OCI-LY3 (cell line): ENCODE results near the gene ZCCHC3.

Experiments used
- H2AFZ ChIP-seq: fragments of 200-600, 300-600 bp; shearing (Covaris generic); 2 replicates; pipeline ENCODE4 v1.6.0; 2014; ENCODE audit warnings: antibody characterized with exemption, low read depth, low read length
- H3K27ac ChIP-seq: fragments of 200-600, 300-600 bp; sonication (generic); 2 replicates; pipeline ENCODE4 v1.5.1; 2014; ENCODE audit warnings: mild to moderate bottlenecking, low read length, moderate library complexity, mixed read lengths
- H3K27me3 ChIP-seq: fragments of 200-600, 300-600 bp; sonication (generic); 2 replicates; pipeline ENCODE4 v1.6.1; 2014; ENCODE audit warnings: low read depth, low read length, mixed read lengths
- H3K36me3 ChIP-seq: fragments of 200-600, 300-600 bp; sonication (generic); replicated peaks from 2 replicates; pipeline ENCODE3; 2014; ENCODE audit warnings: low read depth, low read length, mixed read lengths
- H3K4me1 ChIP-seq: fragments of 300-600, 200-600 bp; sonication (generic); 2 replicates; pipeline ENCODE4 v1.6.1; 2014; ENCODE audit warnings: low read length, mixed read lengths
- H3K4me2 ChIP-seq: fragments of 200-600, 300-600 bp; sonication (generic); 2 replicates; pipeline ENCODE4 v1.6.1; 2014; ENCODE audit warnings: low read length, mixed read lengths
- H3K4me3 ChIP-seq: fragments of 300-600, 200-600 bp; sonication (generic); 2 replicates; pipeline ENCODE4 v1.5.1; 2014; ENCODE audit warnings: antibody characterized with exemption, mild to moderate bottlenecking, low read length, moderate library complexity
- H3K79me2 ChIP-seq: fragments of 300-600, 200-600 bp; shearing (Covaris generic); 2 replicates; pipeline ENCODE4 v1.6.1; 2014; ENCODE audit warnings: mild to moderate bottlenecking, low read length, mixed read lengths
- H3K9ac ChIP-seq: fragments of 300-600, 200-600 bp; shearing (Covaris generic); 2 replicates; pipeline ENCODE4 v1.6.0; 2014; ENCODE audit warnings: mild to moderate bottlenecking, low read length, moderate library complexity
- H3K9me3 ChIP-seq: fragments of 200-600, 300-600 bp; shearing (Covaris generic); 2 replicates; pipeline ENCODE4 v1.6.1; 2014; ENCODE audit warnings: low read length, mixed read lengths; ENCODE audit not compliant: insufficient read depth
- H4K20me1 ChIP-seq: fragments of 200-600, 300-600 bp; sonication (generic); 2 replicates; pipeline ENCODE4 v1.6.1; 2016; ENCODE audit warnings: low read length, mixed read lengths; ENCODE audit not compliant: insufficient read depth
- CTCF ChIP-seq: fragments of 200-600, 300-600 bp; sonication (generic); IDR thresholded peaks from 2 replicates; pipeline ENCODE4 v1.5.1; 2014; ENCODE audit warnings: antibody characterized with exemption, low read length, low read depth
- EZH2phosphoT487 ChIP-seq: fragments of 200-600 bp; shearing (Covaris generic); IDR thresholded peaks from 2 replicates; pipeline ENCODE4 v1.6.1; 2018; ENCODE audit warnings: antibody characterized with exemption, mixed run types, low read depth

Gene ZCCHC3

GRCh38 chr20:327186-328026 lies 30.0 kb downstream of the ZCCHC3 start:
- Histone ChIP-seq H3K4me1 (peaks cover 28% of the 10 kb centered on the region), H3K36me3 (peaks cover 8% of the 10 kb centered on the region), H3K4me2 (peak overlapping the region; percentile 93), H2AFZ (no peak overlapping the region), H3K27ac (peak overlapping the region; percentile 87), H3K27me3 (no peaks in the 10 kb centered on the region), H3K9me3 (no peaks in the 10 kb centered on the region), H3K9ac (peak overlapping the region; percentile 97), H3K79me2 (peaks cover 30% of the 10 kb centered on the region), H3K4me3 (peak overlapping the region; percentile 95), H4K20me1 (peaks cover 35% of the 10 kb centered on the region)
- TF ChIP-seq CTCF, result no peak
- no peak for TF ChIP-seq EZH2phosphoT487

DNA sequence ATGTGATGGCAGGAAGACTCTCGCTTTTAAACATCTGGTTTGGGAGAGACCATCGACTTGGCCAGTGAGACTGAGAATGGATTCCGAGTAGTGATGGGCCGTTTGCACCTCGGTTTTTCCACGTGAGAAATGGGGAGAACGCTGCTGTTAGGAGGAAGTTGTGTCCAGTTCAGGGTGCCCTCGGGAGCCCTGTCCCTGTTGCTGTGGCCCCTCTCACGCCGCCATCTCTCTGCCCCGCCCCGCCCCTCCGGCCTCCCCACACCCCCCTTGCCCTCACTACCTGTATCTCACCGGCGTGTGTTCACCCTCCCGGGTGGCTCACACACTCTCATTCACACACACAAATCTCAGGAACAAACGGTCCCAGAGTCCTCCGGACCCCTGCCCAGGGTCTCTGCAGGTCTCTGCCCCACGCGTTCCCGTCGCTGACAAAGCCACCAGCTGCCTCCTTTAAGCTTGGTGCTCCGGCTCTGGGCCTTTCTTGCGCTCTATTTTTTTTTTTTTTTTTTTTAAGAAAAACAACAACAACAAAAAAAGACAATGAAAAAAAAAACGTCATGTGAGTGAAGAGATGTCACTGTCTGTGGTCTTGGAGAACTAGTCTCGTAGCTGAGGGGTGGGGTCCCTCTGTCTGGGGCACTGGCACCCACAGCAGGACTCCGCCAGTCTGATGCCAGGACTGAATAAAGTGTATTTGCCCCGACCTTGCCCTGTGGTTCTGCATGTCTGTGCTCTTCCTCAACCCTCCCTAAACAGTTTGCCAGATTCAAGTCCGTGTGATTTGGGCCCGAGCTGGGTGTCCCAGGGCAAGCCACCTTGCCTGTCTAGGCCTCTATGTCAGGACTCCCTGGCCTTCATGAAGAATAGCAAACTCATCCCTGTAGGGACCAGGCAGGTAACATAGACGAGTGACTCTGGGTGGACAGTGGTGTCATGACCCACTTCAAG lies 30.9 kb downstream of the ZCCHC3 start:
- Histone ChIP-seq H2AFZ (no peak overlapping the region), H3K36me3 (peaks cover 8% of the 10 kb centered on the region), H3K4me1 (peaks cover 27% of the 10 kb centered on the region), H3K4me2 (peak overlapping the region; percentile 93), H3K9ac (peak overlapping the region; percentile 97; the same call in 1 of the 2 replicates), H3K9me3 (no peaks in the 10 kb centered on the region), H3K79me2 (peaks cover 30% of the 10 kb centered on the region), H3K27ac (no peak overlapping the region), H3K4me3 (peak overlapping the region; percentile 95), H3K27me3 (no peaks in the 10 kb centered on the region), H4K20me1 (peaks cover 35% of the 10 kb centered on the region)
- TF ChIP-seq CTCF (no peak), EZH2phosphoT487 (no peak)

GRCh38 chr20:328975-329695 lies 31.8 kb downstream of the ZCCHC3 start:
- no peak overlapping the region for H3K9ac ChIP-seq
- H3K9me3 ChIP-seq, result no peaks in the 10 kb centered on the region
- peaks cover 30% of the 10 kb centered on the region for H3K79me2 ChIP-seq
- no peak for TF ChIP-seq EZH2phosphoT487
- TF ChIP-seq CTCF, result no peak
- no peak overlapping the region for H3K4me2 ChIP-seq
- peaks cover 22% of the 10 kb centered on the region for H3K4me1 ChIP-seq
- no peak overlapping the region for H3K4me3 ChIP-seq
- no peak overlapping the region for H2AFZ ChIP-seq
- no peaks in the 10 kb centered on the region for H3K27me3 ChIP-seq
- peaks cover 35% of the 10 kb centered on the region for H4K20me1 ChIP-seq
- H3K36me3 ChIP-seq, result peaks cover 8% of the 10 kb centered on the region
- no peak overlapping the region for H3K27ac ChIP-seq
